ENCODE results near the gene HNRNPR.
A peak's percentile ranks its signal among the peaks of the same experiment; 100 is the strongest.

Gene HNRNPR

DNA sequence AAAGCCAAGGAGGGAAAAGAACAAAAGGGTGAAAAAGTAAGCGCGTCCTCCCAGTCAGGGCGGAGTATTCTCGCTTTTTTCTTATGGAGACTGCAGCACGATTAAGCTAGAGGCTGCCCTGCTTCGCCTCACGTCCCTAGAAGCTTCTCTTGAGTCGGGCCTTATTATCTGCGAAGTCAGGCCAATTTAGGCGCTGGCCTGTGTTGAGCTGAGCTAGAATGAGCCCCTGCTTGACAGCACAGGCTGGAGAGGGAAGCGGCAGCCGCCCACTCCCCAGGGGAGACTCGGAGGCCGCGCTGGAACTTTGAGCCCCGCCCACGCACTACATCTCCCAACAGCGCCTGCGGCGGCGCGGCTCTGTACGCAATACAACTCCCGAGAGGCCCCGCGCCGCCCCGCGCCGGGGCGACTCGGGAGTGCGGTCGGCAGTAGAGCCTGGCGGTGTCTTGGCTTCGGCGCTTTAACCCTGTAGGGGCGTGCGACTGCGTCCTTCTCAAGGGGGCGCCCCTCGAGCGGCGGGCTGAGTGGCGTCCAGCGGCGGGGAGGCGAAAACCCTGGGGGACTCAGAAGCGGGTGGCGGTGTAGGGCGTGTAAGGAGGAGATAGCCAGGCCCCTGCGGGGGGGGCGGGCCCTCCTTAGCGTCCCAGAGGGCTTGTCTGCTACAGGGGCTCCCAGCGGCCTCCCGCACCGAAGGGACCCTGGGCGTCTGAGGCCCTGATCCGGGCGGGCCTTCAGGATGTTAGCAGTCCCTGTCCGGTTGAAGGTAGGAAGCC lies 24.7 kb upstream of the HNRNPR start:
- TF ChIP-seq, protein P1, sequence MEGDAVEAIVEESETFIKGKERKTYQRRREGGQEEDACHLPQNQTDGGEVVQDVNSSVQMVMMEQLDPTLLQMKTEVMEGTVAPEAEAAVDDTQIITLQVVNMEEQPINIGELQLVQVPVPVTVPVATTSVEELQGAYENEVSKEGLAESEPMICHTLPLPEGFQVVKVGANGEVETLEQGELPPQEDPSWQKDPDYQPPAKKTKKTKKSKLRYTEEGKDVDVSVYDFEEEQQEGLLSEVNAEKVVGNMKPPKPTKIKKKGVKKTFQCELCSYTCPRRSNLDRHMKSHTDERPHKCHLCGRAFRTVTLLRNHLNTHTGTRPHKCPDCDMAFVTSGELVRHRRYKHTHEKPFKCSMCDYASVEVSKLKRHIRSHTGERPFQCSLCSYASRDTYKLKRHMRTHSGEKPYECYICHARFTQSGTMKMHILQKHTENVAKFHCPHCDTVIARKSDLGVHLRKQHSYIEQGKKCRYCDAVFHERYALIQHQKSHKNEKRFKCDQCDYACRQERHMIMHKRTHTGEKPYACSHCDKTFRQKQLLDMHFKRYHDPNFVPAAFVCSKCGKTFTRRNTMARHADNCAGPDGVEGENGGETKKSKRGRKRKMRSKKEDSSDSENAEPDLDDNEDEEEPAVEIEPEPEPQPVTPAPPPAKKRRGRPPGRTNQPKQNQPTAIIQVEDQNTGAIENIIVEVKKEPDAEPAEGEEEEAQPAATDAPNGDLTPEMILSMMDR (IDR thresholded peaks at IDR 0.05; ENCODE audit: insufficient read depth, low read length, poor library complexity, severe bottlenecking), result no peak
- TF ChIP-seq EZH2phosphoT487 (conservative IDR thresholded peaks at IDR 0.05; ENCODE audit: low read length), result no peak
- Histone ChIP-seq H3K4me3 (ENCODE audit: insufficient read depth, low read length, poor library complexity, severe bottlenecking) (peak overlapping the region; percentile 82), H3F3A (ENCODE audit: insufficient read depth) (peaks cover 3% of the 10 kb centered on the region; the same call in 1 of the 2 replicates), H3K9ac (ENCODE audit: low read length) (peak overlapping the region; percentile 79), H3K9me2 (replicated peaks; ENCODE audit: insufficient read depth, low read length) (no peaks in the 10 kb centered on the region), H3K9me3 (ENCODE audit: insufficient read depth, low read length) (peaks cover 11% of the 10 kb centered on the region; the same call in 1 of the 2 replicates), H3K27me3 (ENCODE audit: low read length) (no peaks in the 10 kb centered on the region), H3K79me2 (ENCODE audit: insufficient read depth, low read length) (0 out of 2 replicates have a peak, but pooled peaks cover 5% of the 10 kb centered on the region), H3K36me3 (ENCODE audit: low read length) (peaks cover 9% of the 10 kb centered on the region; the same call in 1 of the 2 replicates), H3K4me2 (ENCODE audit: low read depth, low read length, poor library complexity, severe bottlenecking) (peak overlapping the region; percentile 85), H4K20me1 (ENCODE audit: low read depth, low read length) (no peaks in the 10 kb centered on the region), H3K27ac (ENCODE audit: low read depth, low read length) (peak overlapping the region; percentile 91), H2AFZ (ENCODE audit: low read depth, low read length, severe bottlenecking) (peak overlapping the region; percentile 94)

DNA sequence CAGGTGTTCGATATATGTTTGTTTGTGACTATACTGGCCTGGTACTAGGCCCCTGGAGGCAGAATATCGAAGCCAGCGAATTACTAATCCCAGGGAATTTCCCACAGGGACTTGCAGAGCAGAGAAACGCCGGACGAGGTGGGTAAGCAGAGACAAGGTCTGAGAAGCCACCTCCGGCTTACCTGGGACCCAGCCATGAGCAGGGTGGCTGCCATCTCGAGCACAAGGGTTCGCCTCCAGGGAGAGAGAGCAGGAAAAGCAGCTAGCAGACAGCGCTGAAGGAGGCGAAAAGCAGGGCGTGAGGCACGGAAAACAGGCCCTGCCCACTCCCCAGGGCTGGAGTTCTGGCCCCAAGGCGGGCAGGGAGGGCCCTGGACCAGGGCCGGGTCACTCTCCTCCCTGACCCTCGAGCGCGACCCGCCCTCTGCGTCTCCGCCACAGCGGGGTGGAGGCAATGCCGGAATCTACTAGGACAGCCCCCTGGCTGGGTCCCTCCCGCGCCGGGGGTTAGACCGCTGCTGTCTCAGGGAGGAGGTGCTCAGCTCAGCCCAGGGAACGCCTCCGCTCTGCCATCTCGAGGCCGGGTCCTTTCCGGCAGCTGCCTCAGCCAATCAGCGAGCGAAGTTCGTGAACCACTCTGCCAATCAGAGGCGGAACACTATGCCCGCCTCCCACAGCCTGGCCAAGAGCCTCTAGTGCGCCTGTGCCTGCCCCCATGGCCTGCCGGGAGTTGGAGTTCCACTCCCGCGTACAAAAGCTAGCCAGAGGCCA lies 23.9 kb upstream of the HNRNPR start:
- TF ChIP-seq, protein P1 (IDR thresholded peaks at IDR 0.05; ENCODE audit: insufficient read depth, low read length, poor library complexity, severe bottlenecking), result no peak
- no peak for TF ChIP-seq EZH2phosphoT487 (conservative IDR thresholded peaks at IDR 0.05; ENCODE audit: low read length)
- H3K9me3 ChIP-seq (ENCODE audit: insufficient read depth, low read length), result peaks cover 17% of the 10 kb centered on the region; the same call in 1 of the 2 replicates
- peaks cover 3% of the 10 kb centered on the region; the same call in 1 of the 2 replicates for H3F3A ChIP-seq (ENCODE audit: insufficient read depth)
- H4K20me1 ChIP-seq (ENCODE audit: low read depth, low read length), result no peaks in the 10 kb centered on the region
- peak overlapping the region; percentile 94 for H2AFZ ChIP-seq (ENCODE audit: low read depth, low read length, severe bottlenecking)
- no peaks in the 10 kb centered on the region for H3K9me2 ChIP-seq (replicated peaks; ENCODE audit: insufficient read depth, low read length)
- peak overlapping the region; percentile 91 for H3K4me2 ChIP-seq (ENCODE audit: low read depth, low read length, poor library complexity, severe bottlenecking)
- H3K27ac ChIP-seq (ENCODE audit: low read depth, low read length), result peak overlapping the region; percentile 91
- peak overlapping the region; percentile 86 for H3K4me3 ChIP-seq (ENCODE audit: insufficient read depth, low read length, poor library complexity, severe bottlenecking)
- H3K27me3 ChIP-seq (ENCODE audit: low read length), result no peaks in the 10 kb centered on the region
- H3K9ac ChIP-seq (ENCODE audit: low read length), result peak overlapping the region; percentile 79
- peaks cover 15% of the 10 kb centered on the region for H3K36me3 ChIP-seq (ENCODE audit: low read length)
- H3K79me2 ChIP-seq (ENCODE audit: insufficient read depth, low read length), result 0 out of 2 replicates have a peak, but pooled peaks cover 5% of the 10 kb centered on the region

DNA sequence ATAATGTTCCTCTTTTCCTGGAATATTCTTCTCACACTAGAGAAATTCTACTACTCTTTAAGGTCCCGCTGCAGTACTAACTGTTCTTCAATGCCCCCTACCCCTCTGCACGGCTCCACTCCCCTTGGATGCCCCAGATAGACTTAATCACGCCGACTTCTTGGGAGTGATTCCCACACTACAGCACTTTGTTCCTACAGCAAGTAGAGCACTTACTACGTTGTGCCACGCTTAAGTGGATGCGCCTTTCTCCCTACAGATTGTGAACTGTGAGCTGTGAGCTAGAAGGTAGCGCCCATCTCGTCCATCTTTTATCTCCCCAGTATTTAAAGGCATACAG lies 23.3 kb upstream of the HNRNPR start:
- Histone ChIP-seq H3K36me3 (ENCODE audit: low read length) (peaks cover 21% of the 10 kb centered on the region), H2AFZ (ENCODE audit: low read depth, low read length, severe bottlenecking) (peak overlapping the region; percentile 91), H3K9me3 (ENCODE audit: insufficient read depth, low read length) (peaks cover 23% of the 10 kb centered on the region; the same call in 1 of the 2 replicates), H3K9me2 (replicated peaks; ENCODE audit: insufficient read depth, low read length) (no peaks in the 10 kb centered on the region), H3K4me3 (ENCODE audit: insufficient read depth, low read length, poor library complexity, severe bottlenecking) (peak overlapping the region; percentile 86), H3F3A (ENCODE audit: insufficient read depth) (peaks cover 3% of the 10 kb centered on the region; the same call in 1 of the 2 replicates), H4K20me1 (ENCODE audit: low read depth, low read length) (no peaks in the 10 kb centered on the region), H3K4me2 (ENCODE audit: low read depth, low read length, poor library complexity, severe bottlenecking) (peak overlapping the region; percentile 91), H3K9ac (ENCODE audit: low read length) (peak overlapping the region; percentile 79), H3K27ac (ENCODE audit: low read depth, low read length) (peak overlapping the region; percentile 23; the same call in 1 of the 2 replicates), H3K79me2 (ENCODE audit: insufficient read depth, low read length) (0 out of 2 replicates have a peak, but pooled peaks cover 5% of the 10 kb centered on the region), H3K27me3 (ENCODE audit: low read length) (no peaks in the 10 kb centered on the region)
- TF ChIP-seq, protein P1 (IDR thresholded peaks at IDR 0.05; ENCODE audit: insufficient read depth, low read length, poor library complexity, severe bottlenecking), result no peak
- no peak for TF ChIP-seq EZH2phosphoT487 (conservative IDR thresholded peaks at IDR 0.05; ENCODE audit: low read length)
